HCT116 (cell line): ENCODE data around the gene PGBD2. TPM values are rescaled to one million over a fixed set of nuclear protein-coding genes. Genes with fewer than 3 reads are reported as not detected.

Experiments
- ATAC-seq: fragments of 200-7000 bp; cut with Tn5 transposase; 2 replicates; pipeline ENCODE4 v1.9.1; 2020; ENCODE audit warnings: mild to moderate bottlenecking, moderate library complexity
- BruUV-seq: library from RNA; stranded (reverse); fragments of 400-500 nt; replicated peaks from 2 replicates; lab custom pipeline; 2021; lab: Mats Ljungman, UMichigan
- CTCF ChIA-PET: fragments of 300-600 bp; sonication (Branson Sonifier 250); formaldehyde crosslinking; loops from one replicate; lab custom pipeline; 2021; ENCODE audit warnings: antibody characterized with exemption; lab: Charles Lee
- POLR2A ChIA-PET: fragments of 300-600, 350-600 bp; sonication (Branson Sonifier 250); formaldehyde crosslinking; loops from one replicate; lab custom pipeline; 2021; ENCODE audit warnings: antibody characterized with exemption; lab: Charles Lee
- RAD21 ChIA-PET, 2 experiments: fragments of 300-600 bp; sonication (Branson Sonifier 250); formaldehyde crosslinking; loops; one replicate each; lab custom pipeline; 2023; ENCODE audit warnings: low total read pairs in 2 of 2; ENCODE audit not compliant: uncharacterized antibody in 2 of 2, unreplicated experiment in 2 of 2, low non-redundant PET in 1 of 2; lab: Charles Lee
- DNase-seq: peaks from one replicate; pipeline ENCODE4 v3.0.0-alpha.2; 2010; ENCODE audit warnings: low read depth, low spot score
- H2AFZ ChIP-seq: fragments of 200-600 bp; shearing (Covaris generic), sonication (generic); 2 replicates; pipeline ENCODE4 v1.6.1; 2017; ENCODE audit warnings: low read depth, mixed run types, mixed read lengths, antibody characterized with exemption, low read length; ENCODE audit not compliant: poor library complexity, severe bottlenecking
- H3K27ac ChIP-seq: 2 replicates; pipeline ENCODE4 v1.5.1; 2012; ENCODE audit warnings: low read depth, low read length
- H3K27me3 ChIP-seq: fragments of 200-600 bp; sonication (generic); 2 replicates; pipeline ENCODE4 v1.6.1; 2016; ENCODE audit warnings: mixed run types, low read length, mixed read lengths; ENCODE audit not compliant: insufficient read depth
- H3K36me3 ChIP-seq, 2 experiments: fragments of 200-500 bp in 1 of 2; fragments of 200-600 bp in 1 of 2; sonication (Bioruptor generic) in 1 of 2; sonication (generic) in 1 of 2; 2 replicates each; pipeline versions ENCODE4 v1.5.1 to v1.6.1; 2014 to 2016; ENCODE audit warnings: low read length in 2 of 2, inconsistent platforms in 1 of 2, mixed read lengths in 1 of 2, mixed run types in 1 of 2; ENCODE audit not compliant: insufficient read depth in 2 of 2, control insufficient read depth in 1 of 2
- H3K4me1 ChIP-seq, 2 experiments: fragments of 200-600 bp in 1 of 2; sonication (generic) in 1 of 2; 2 replicates each; pipeline versions ENCODE4 v1.5.1 to v1.6.1; 2012 to 2017; ENCODE audit warnings: low read length in 2 of 2, inconsistent platforms in 1 of 2, mild to moderate bottlenecking in 1 of 2, mixed read lengths in 1 of 2, mixed run types in 1 of 2, moderate library complexity in 1 of 2; ENCODE audit not compliant: insufficient read depth in 2 of 2, control insufficient read depth in 1 of 2
- H3K4me2 ChIP-seq: fragments of 200-600 bp; sonication (generic); 2 replicates; pipeline ENCODE4 v1.6.1; 2017; ENCODE audit warnings: mixed run types, low read length, mixed read lengths
- H3K4me3 ChIP-seq, 2 experiments: fragments of 200-600 bp in 1 of 2; sonication (generic) in 1 of 2; replicated peaks in 1 of 2; 2 replicates each; pipeline ENCODE4 v1.5.1; 2011 to 2016; ENCODE audit warnings: low read length in 2 of 2, control low read depth in 1 of 2, low read depth in 1 of 2, mild to moderate bottlenecking in 1 of 2, mixed read lengths in 1 of 2, mixed run types in 1 of 2
- H3K79me2 ChIP-seq: fragments of 200-600 bp; sonication (generic); 2 replicates; pipeline ENCODE4 v1.6.1; 2017; ENCODE audit warnings: mild to moderate bottlenecking, mixed run types, low read length, moderate library complexity, mixed read lengths; ENCODE audit not compliant: insufficient read depth
- H3K9ac ChIP-seq: fragments of 200-600 bp; sonication (generic); 2 replicates; pipeline ENCODE4 v1.6.1; 2016; ENCODE audit warnings: low read length, mixed read lengths
- H3K9me2 ChIP-seq: fragments of 200-600 bp; sonication (generic), shearing (Covaris generic); 2 replicates; pipeline ENCODE4 v1.6.1; 2017; ENCODE audit warnings: mixed run types, mild to moderate bottlenecking, moderate library complexity; ENCODE audit not compliant: insufficient read depth
- H3K9me3 ChIP-seq, 2 experiments: fragments of 200-500 bp in 1 of 2; fragments of 200-600 bp in 1 of 2; sonication (Bioruptor generic) in 1 of 2; sonication (generic) in 1 of 2; 2 replicates each; pipeline ENCODE4 v1.6.1; 2014 to 2017; ENCODE audit warnings: low read length in 2 of 2, mixed read lengths in 2 of 2, inconsistent platforms in 1 of 2, low read depth in 1 of 2, mild to moderate bottlenecking in 1 of 2, mixed run types in 1 of 2, moderate library complexity in 1 of 2; ENCODE audit not compliant: control insufficient read depth in 1 of 2, insufficient read depth in 1 of 2
- H4K20me1 ChIP-seq: fragments of 200-600 bp; sonication (generic), shearing (Covaris generic); 2 replicates; pipeline ENCODE4 v1.6.1; 2017; ENCODE audit warnings: mixed run types, mild to moderate bottlenecking, moderate library complexity; ENCODE audit not compliant: insufficient read depth
- CBX3 ChIP-seq: IDR thresholded peaks from 2 replicates; pipeline ENCODE4 v1.6.1; 2012; ENCODE audit warnings: low read depth
- EGR1 ChIP-seq: IDR thresholded peaks from 2 replicates; pipeline ENCODE4 v1.6.1; 2012; ENCODE audit warnings: low read depth
- EZH2 ChIP-seq: fragments of 200-600 bp; sonication (generic); IDR thresholded peaks from 2 replicates; pipeline ENCODE4 v1.6.1; 2017; ENCODE audit warnings: antibody characterized with exemption, mixed run types
- EZH2phosphoT487 ChIP-seq: fragments of 200-600 bp; IDR thresholded peaks from 2 replicates; pipeline ENCODE4 v1.6.1; 2018; ENCODE audit warnings: antibody characterized with exemption, borderline replicate concordance
- FOSL1 ChIP-seq: IDR thresholded peaks from 2 replicates; pipeline ENCODE4 v1.6.1; 2012; ENCODE audit warnings: low read depth
- JUND ChIP-seq: IDR thresholded peaks from 2 replicates; pipeline ENCODE4 v1.6.1; 2012
- MAX ChIP-seq: IDR thresholded peaks from 2 replicates; pipeline ENCODE4 v1.6.1; 2012
- POLR2AphosphoS5 ChIP-seq: IDR thresholded peaks from 2 replicates; pipeline ENCODE4 v1.6.1; 2011; ENCODE audit warnings: mild to moderate bottlenecking, low read depth, low read length, moderate library complexity
- RAD21 ChIP-seq: IDR thresholded peaks from 2 replicates; pipeline ENCODE4 v1.6.1; 2012; ENCODE audit warnings: low read depth, mild to moderate bottlenecking
- SIN3A ChIP-seq: IDR thresholded peaks from 2 replicates; pipeline ENCODE4 v1.6.1; 2012; ENCODE audit warnings: low read depth
- SP1 ChIP-seq: IDR thresholded peaks from 2 replicates; pipeline ENCODE4 v1.6.1; 2012; ENCODE audit warnings: low read depth
- SRF ChIP-seq: IDR thresholded peaks from 2 replicates; pipeline ENCODE4 v1.6.1; 2012; ENCODE audit warnings: low read depth
- TCF7L2 ChIP-seq: IDR thresholded peaks from 2 replicates; pipeline ENCODE4 v1.7.0; 2011; ENCODE audit warnings: borderline replicate concordance, inconsistent platforms; ENCODE audit not compliant: insufficient read depth, insufficient read length; ENCODE audit errors: extremely low read depth
- YY1 ChIP-seq: IDR thresholded peaks from 2 replicates; pipeline ENCODE4 v1.6.1; 2011; ENCODE audit warnings: low read length, low read depth, moderate library complexity, mild to moderate bottlenecking; ENCODE audit not compliant: insufficient replicate concordance; ENCODE audit errors: extremely low read depth
- ZFX ChIP-seq: fragments of 450-650 bp; IDR thresholded peaks from 2 replicates; pipeline ENCODE4 v1.6.1; 2017
- ZNF274 ChIP-seq: fragments of 200-500 bp; sonication (Bioruptor generic); IDR thresholded peaks from 2 replicates; pipeline ENCODE4 v1.6.1; 2014; ENCODE audit warnings: mild to moderate bottlenecking, low read depth, low read length, inconsistent platforms
- intact Hi-C: fragments of 100-400 bp; cut with micrococcal nuclease; formaldehyde crosslinking; loops from 2 replicates; pipeline ENCODE4 v1.10.0; 2022
- total RNA-seq: library from RNA; stranded (reverse); gene quantifications from one replicate; pipeline ENCODE4 v1.2.1, GENCODE V29; 2021; ENCODE audit not compliant: unreplicated experiment
- TF ChIP-seq, protein P1 (sequence below): IDR thresholded peaks from 2 replicates; pipeline ENCODE4 v1.6.1; 2012
- TF ChIP-seq, protein P2 (sequence below): IDR thresholded peaks from 2 replicates; pipeline ENCODE4 v1.6.1; 2011; ENCODE audit warnings: mild to moderate bottlenecking, low read length, moderate library complexity; ENCODE audit not compliant: insufficient replicate concordance; ENCODE audit errors: extremely low read depth

The PGBD2 gene
- total RNA-seq, 1 experiment from 2014 or later, result 5.1 TPM

- no peak overlapping the region for H3K4me2 ChIP-seq
- H3K4me1 ChIP-seq, result no peaks in the 10 kb centered on the region
- POLR2A ChIA-PET, result no interaction called here
- no peak overlapping the region for H3K4me3 ChIP-seq
- intact Hi-C loops, result loop anchor here (1.0 kb wide), 1 partner anchor 82 kb away; no protein-coding TSS in a partner anchor
- H4K20me1 ChIP-seq, result no peaks in the 10 kb centered on the region
- ATAC-seq (no peak), DNase-seq (no peak)
- no peak for TF ChIP-seq ZNF274
- TF ChIP-seq MAX, result no peak
- no peak for TF ChIP-seq JUND
- no peak for TF ChIP-seq RAD21
- TF ChIP-seq SRF, result no peak
- TF ChIP-seq, protein P1, sequence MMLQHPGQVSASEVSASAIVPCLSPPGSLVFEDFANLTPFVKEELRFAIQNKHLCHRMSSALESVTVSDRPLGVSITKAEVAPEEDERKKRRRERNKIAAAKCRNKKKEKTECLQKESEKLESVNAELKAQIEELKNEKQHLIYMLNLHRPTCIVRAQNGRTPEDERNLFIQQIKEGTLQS, result no peak
- no peak for TF ChIP-seq YY1
- no peak for TF ChIP-seq ZFX
- no peak for TF ChIP-seq EZH2
- TF ChIP-seq, protein P2, sequence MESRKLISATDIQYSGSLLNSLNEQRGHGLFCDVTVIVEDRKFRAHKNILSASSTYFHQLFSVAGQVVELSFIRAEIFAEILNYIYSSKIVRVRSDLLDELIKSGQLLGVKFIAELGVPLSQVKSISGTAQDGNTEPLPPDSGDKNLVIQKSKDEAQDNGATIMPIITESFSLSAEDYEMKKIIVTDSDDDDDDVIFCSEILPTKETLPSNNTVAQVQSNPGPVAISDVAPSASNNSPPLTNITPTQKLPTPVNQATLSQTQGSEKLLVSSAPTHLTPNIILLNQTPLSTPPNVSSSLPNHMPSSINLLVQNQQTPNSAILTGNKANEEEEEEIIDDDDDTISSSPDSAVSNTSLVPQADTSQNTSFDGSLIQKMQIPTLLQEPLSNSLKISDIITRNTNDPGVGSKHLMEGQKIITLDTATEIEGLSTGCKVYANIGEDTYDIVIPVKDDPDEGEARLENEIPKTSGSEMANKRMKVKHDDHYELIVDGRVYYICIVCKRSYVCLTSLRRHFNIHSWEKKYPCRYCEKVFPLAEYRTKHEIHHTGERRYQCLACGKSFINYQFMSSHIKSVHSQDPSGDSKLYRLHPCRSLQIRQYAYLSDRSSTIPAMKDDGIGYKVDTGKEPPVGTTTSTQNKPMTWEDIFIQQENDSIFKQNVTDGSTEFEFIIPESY, result no peak
- TF ChIP-seq SP1, result no peak
- no peak for TF ChIP-seq EZH2phosphoT487
- no peak for TF ChIP-seq CBX3
- TF ChIP-seq EGR1, result no peak
- no peak for TF ChIP-seq FOSL1
- TF ChIP-seq POLR2AphosphoS5, result no peak
- no peak for TF ChIP-seq SIN3A
- TF ChIP-seq TCF7L2, result no peak
- peaks cover 0 to 3% of the 10 kb centered on the region in 2 experiments; a peak in 1 of 4 replicates for H3K36me3 ChIP-seq
- H3K9me3 ChIP-seq, result no peaks in the 10 kb centered on the region
- H3K27me3 ChIP-seq, result no peaks in the 10 kb centered on the region
- H3K27ac ChIP-seq, result no peak overlapping the region
- no peak overlapping the region for H3K9ac ChIP-seq
- H3K9me2 ChIP-seq, result no peaks in the 10 kb centered on the region
- H3K79me2 ChIP-seq, result no peaks in the 10 kb centered on the region
- RAD21 ChIA-PET, result no interaction called here
- H2AFZ ChIP-seq, result no peak overlapping the region
- CTCF ChIA-PET, result interaction anchor here (1.3 kb wide), 1 partner anchor 65 kb away, joined by 4 read pairs; the partner anchor contains the start of gene ZNF692
- no TSS peak for BruUV-seq
These were observed 17.6 kb downstream of the PGBD2 start for GRCh38 chr1:248923352-248924338.
